Lung (tissue), 12 donors: ENCODE data around the gene LRRC1. TPM values are rescaled to one million over a fixed set of nuclear protein-coding genes. Genes with fewer than 3 reads are reported as not detected.

ENCODE experiments used
- ATAC-seq: fragments of 200-7000 bp; cut with Tn5 transposase; one replicate; pipeline ENCODE4 v1.9.1; 2020; ENCODE audit warnings: moderate number of reproducible peaks; ENCODE audit not compliant: insufficient read depth, low FRiP score
- DNase-seq, 3 donors: peaks; one replicate each; pipeline ENCODE4 v3.0.0-alpha.2; 2013 to 2017
- H3K27ac ChIP-seq, 2 donors: one replicate each; pipeline ENCODE4 v1.5.1; 2013; ENCODE audit warnings: mild to moderate bottlenecking in 2 of 2, moderate library complexity in 2 of 2, control low read depth in 1 of 2, inconsistent platforms in 1 of 2, low read depth in 1 of 2, low read length in 1 of 2
- H3K27me3 ChIP-seq, 3 donors: one replicate each; pipeline ENCODE4 v1.5.1; 2013; ENCODE audit warnings: low read length in 2 of 3; ENCODE audit not compliant: control insufficient read depth in 3 of 3, insufficient read depth in 3 of 3
- H3K36me3 ChIP-seq, 4 donors: one replicate each; pipeline ENCODE4 v1.5.1; 2013; ENCODE audit warnings: low read length in 4 of 4, mild to moderate bottlenecking in 1 of 4, moderate library complexity in 1 of 4; ENCODE audit not compliant: control insufficient read depth in 4 of 4, insufficient read depth in 4 of 4
- H3K4me1 ChIP-seq, 5 donors: one replicate each; pipeline ENCODE4 v1.5.1; 2013; ENCODE audit warnings: low read length in 5 of 5, mild to moderate bottlenecking in 2 of 5, moderate library complexity in 1 of 5; ENCODE audit not compliant: control insufficient read depth in 5 of 5, insufficient read depth in 5 of 5
- H3K4me3 ChIP-seq: one replicate; pipeline ENCODE4 v1.5.1; 2013; ENCODE audit warnings: mild to moderate bottlenecking, control low read depth, moderate library complexity
- H3K9ac ChIP-seq, 2 donors: one replicate each; pipeline ENCODE4 v1.5.1; 2013; ENCODE audit warnings: low read length in 2 of 2, control low read depth in 1 of 2; ENCODE audit not compliant: insufficient read depth in 1 of 2
- H3K9me3 ChIP-seq, 4 donors: one replicate each; pipeline ENCODE4 v1.5.1; 2013; ENCODE audit warnings: low read length in 3 of 4, mild to moderate bottlenecking in 1 of 4, moderate library complexity in 1 of 4; ENCODE audit not compliant: control insufficient read depth in 4 of 4, insufficient read depth in 3 of 4
- CTCF ChIP-seq: IDR thresholded peaks from 2 replicates; pipeline ENCODE4 v1.5.1; 2012; ENCODE audit warnings: mild to moderate bottlenecking; ENCODE audit errors: control extremely low read depth, extremely low read depth
- WGBS, 2 donors: extraction: QIAGEN DNeasy Blood & Tissue Kit; methylation state at CpG; one replicate each; pipeline ENCODE4 v1.1.7; 2013; 5-methylcytosine and 5-hydroxymethylcytosine counted together
- polyA plus RNA-seq, 2 donors: library from polyadenylated mRNA; stranded (reverse); fragments of 200-250 nt; gene quantifications; one replicate each; pipeline ENCODE4 v1.2.1, GENCODE V29; 2013
- total RNA-seq, 2 donors: library from RNA; depleted of rRNA in 1 of 2; stranded (reverse); fragments of >200 nt in 1 of 2; gene quantifications; one replicate each; pipeline ENCODE4 v1.2.1, GENCODE V29; 2014 to 2021
- donor health status: control.
- donor health status: control.
- donor health status: Bipolar disorder and iron deficiency.
- donor health status: healthy.
- donor health status: DM: yes; HTN: yes; CAD: no.

LRRC1 gene
- total and polyA plus RNA-seq, 4 donors = 4.8 to 19.9 (median 9.9) TPM

GRCh38 chr6:53919881-53920360 lies 125.1 kb downstream of the LRRC1 start:
- Histone ChIP-seq H3K27ac (no peak overlapping the region), H3K9me3 (no peaks in the 10 kb centered on the region), H3K4me3 (no peak overlapping the region), H3K4me1 (peaks cover 0 to 2% (median 0%) of the 10 kb centered on the region in 5 donors), H3K36me3 (peaks cover 0 to 3% (median under 1%) of the 10 kb centered on the region in 4 donors), H3K27me3 (no peaks in the 10 kb centered on the region), H3K9ac (no peak overlapping the region)
- DNase-seq (no peak), ATAC-seq (no peak)
- no peak for TF ChIP-seq CTCF
- 80 to 84% methylated on average over 2 of the region's 2 CpGs for WGBS, 2 donors

GRCh38 chr6:53920881-53921280 lies 126.1 kb downstream of the LRRC1 start:
- ATAC-seq = no peak
- no peaks in the 10 kb centered on the region for H3K27me3 ChIP-seq

GRCh38 chr6:53921639-53922038 lies 126.8 kb downstream of the LRRC1 start:
- 91 to 97% methylated on average over 2 of the region's 2 CpGs for WGBS, 2 donors
- ATAC-seq (no peak), DNase-seq (no peak)
- Histone ChIP-seq H3K36me3 (peaks cover 0 to 3% (median under 1%) of the 10 kb centered on the region in 4 donors), H3K4me1 (peaks cover 0 to 2% (median 0%) of the 10 kb centered on the region in 5 donors), H3K9me3 (no peaks in the 10 kb centered on the region), H3K4me3 (no peak overlapping the region), H3K27ac (no peak overlapping the region), H3K9ac (no peak overlapping the region), H3K27me3 (no peaks in the 10 kb centered on the region)
- TF ChIP-seq CTCF = no peak

More at GRCh38 chr6:53920881-53921280, 126.1 kb downstream of the LRRC1 start:
- peaks cover 0 to 2% (median 0%) of the 10 kb centered on the region in 5 donors for H3K4me1 ChIP-seq
- 83 to 92% methylated on average over 5 of the region's 5 CpGs for WGBS, 2 donors
- no peak overlapping the region for H3K27ac ChIP-seq
- peaks cover 0 to 3% (median under 1%) of the 10 kb centered on the region in 4 donors for H3K36me3 ChIP-seq
- DNase-seq = no peak
- no peak overlapping the region for H3K9ac ChIP-seq
- H3K4me3 ChIP-seq = no peak overlapping the region
- no peak for TF ChIP-seq CTCF
- H3K9me3 ChIP-seq = no peaks in the 10 kb centered on the region

- no peak overlapping the region for H3K9ac ChIP-seq
- 73 to 87% methylated on average over 14 of the region's 14 CpGs for WGBS, 2 donors
- ATAC-seq (no peak), DNase-seq (peak in 1 of 3 donors; percentile 6)
- no peak for TF ChIP-seq CTCF
- no peaks in the 10 kb centered on the region for H3K9me3 ChIP-seq
- peaks cover 0 to 7% (median 3%) of the 10 kb centered on the region in 5 donors for H3K4me1 ChIP-seq
- H3K36me3 ChIP-seq = peaks cover 0 to 3% (median under 1%) of the 10 kb centered on the region in 4 donors
- H3K27me3 ChIP-seq = no peaks in the 10 kb centered on the region
- H3K4me3 ChIP-seq = no peak overlapping the region
- H3K27ac ChIP-seq = no peak overlapping the region
These were observed 127.8 kb downstream of the LRRC1 start for GRCh38 chr6:53922539-53922981.
